DND-41 (cell line): ENCODE results near the gene LYPD6B.

Experiments used
- ATAC-seq: fragments of 200-7000 bp; cut with Tn5 transposase; 3 replicates; pipeline ENCODE4 v1.9.1; 2021; ENCODE audit warnings: low read depth; ENCODE audit not compliant: insufficient read depth
- DNase-seq: peaks from one replicate; pipeline ENCODE4 v3.0.0-alpha.2; 2020
- H2AFZ ChIP-seq: 2 replicates; pipeline ENCODE4 v1.6.0; 2012; ENCODE audit warnings: low read depth, low read length
- H3K27ac ChIP-seq: 2 replicates; pipeline ENCODE4 v1.5.1; 2012; ENCODE audit warnings: low read length, inconsistent platforms
- H3K27me3 ChIP-seq: fragments of 200-600 bp; sonication (generic); 2 replicates; pipeline ENCODE4 v1.6.0; 2012; ENCODE audit warnings: low read length, mild to moderate bottlenecking, inconsistent platforms; ENCODE audit not compliant: insufficient read depth, poor library complexity
- H3K36me3 ChIP-seq: 2 replicates; pipeline ENCODE4 v1.5.1; 2012; ENCODE audit warnings: low read length, inconsistent platforms; ENCODE audit not compliant: insufficient read depth
- H3K4me1 ChIP-seq: 2 replicates; pipeline ENCODE4 v1.5.1; 2012; ENCODE audit warnings: mild to moderate bottlenecking, low read length; ENCODE audit not compliant: insufficient read depth
- H3K4me2 ChIP-seq: 2 replicates; pipeline ENCODE4 v1.6.0; 2012; ENCODE audit warnings: mild to moderate bottlenecking, moderate library complexity, low read length, inconsistent platforms; ENCODE audit not compliant: insufficient read depth
- H3K4me3 ChIP-seq, 2 experiments: fragments of 200-600 bp in 1 of 2; shearing (Covaris generic) in 1 of 2; 2 replicates each; pipeline ENCODE4 v1.5.1; 2012 to 2016; ENCODE audit warnings: inconsistent platforms in 2 of 2, low read length in 2 of 2, mild to moderate bottlenecking in 2 of 2, low read depth in 1 of 2, moderate library complexity in 1 of 2
- H3K79me2 ChIP-seq: 2 replicates; pipeline ENCODE4 v1.6.0; 2012; ENCODE audit warnings: low read length, inconsistent platforms; ENCODE audit not compliant: insufficient read depth
- H3K9ac ChIP-seq: 2 replicates; pipeline ENCODE4 v1.6.0; 2012; ENCODE audit warnings: low read depth, mild to moderate bottlenecking, inconsistent platforms, low read length, moderate library complexity
- H3K9me3 ChIP-seq: 2 replicates; pipeline ENCODE4 v1.5.1; 2012; ENCODE audit warnings: low read length, moderate library complexity, mild to moderate bottlenecking, inconsistent platforms; ENCODE audit not compliant: insufficient read depth, severe bottlenecking
- H4K20me1 ChIP-seq: 2 replicates; pipeline ENCODE4 v1.6.0; 2012; ENCODE audit warnings: low read length; ENCODE audit not compliant: insufficient read depth
- CTCF ChIP-seq: IDR thresholded peaks from 2 replicates; pipeline ENCODE4 v1.5.1; 2012; ENCODE audit warnings: borderline replicate concordance, low read length, moderate library complexity, mild to moderate bottlenecking; ENCODE audit not compliant: poor library complexity, severe bottlenecking; ENCODE audit errors: extremely low read depth
- EZH2 ChIP-seq: IDR thresholded peaks from 3 replicates; pipeline ENCODE4 v1.6.1; 2012; ENCODE audit warnings: borderline replicate concordance, low read depth, mild to moderate bottlenecking, moderate library complexity, low read length, inconsistent platforms; ENCODE audit not compliant: severe bottlenecking

LYPD6B gene

GRCh38 chr2:149205143-149205542 is 166.6 kb downstream of the LYPD6B start:
- H3K36me3 ChIP-seq = no peaks in the 10 kb centered on the region
- no peak for DNase-seq
- H3K27ac ChIP-seq = no peak overlapping the region
- no peaks in the 10 kb centered on the region for H3K4me1 ChIP-seq
- no peaks in the 10 kb centered on the region for H3K9me3 ChIP-seq
- H3K4me3 ChIP-seq = no peak overlapping the region
- H3K4me2 ChIP-seq = no peak overlapping the region
- no peaks in the 10 kb centered on the region for H4K20me1 ChIP-seq
- no peak overlapping the region for H3K9ac ChIP-seq
- H3K79me2 ChIP-seq = no peaks in the 10 kb centered on the region
- no peak for TF ChIP-seq CTCF
- ATAC-seq = no peak
- no peak overlapping the region for H2AFZ ChIP-seq
- peaks cover 6% of the 10 kb centered on the region for H3K27me3 ChIP-seq

DNA sequence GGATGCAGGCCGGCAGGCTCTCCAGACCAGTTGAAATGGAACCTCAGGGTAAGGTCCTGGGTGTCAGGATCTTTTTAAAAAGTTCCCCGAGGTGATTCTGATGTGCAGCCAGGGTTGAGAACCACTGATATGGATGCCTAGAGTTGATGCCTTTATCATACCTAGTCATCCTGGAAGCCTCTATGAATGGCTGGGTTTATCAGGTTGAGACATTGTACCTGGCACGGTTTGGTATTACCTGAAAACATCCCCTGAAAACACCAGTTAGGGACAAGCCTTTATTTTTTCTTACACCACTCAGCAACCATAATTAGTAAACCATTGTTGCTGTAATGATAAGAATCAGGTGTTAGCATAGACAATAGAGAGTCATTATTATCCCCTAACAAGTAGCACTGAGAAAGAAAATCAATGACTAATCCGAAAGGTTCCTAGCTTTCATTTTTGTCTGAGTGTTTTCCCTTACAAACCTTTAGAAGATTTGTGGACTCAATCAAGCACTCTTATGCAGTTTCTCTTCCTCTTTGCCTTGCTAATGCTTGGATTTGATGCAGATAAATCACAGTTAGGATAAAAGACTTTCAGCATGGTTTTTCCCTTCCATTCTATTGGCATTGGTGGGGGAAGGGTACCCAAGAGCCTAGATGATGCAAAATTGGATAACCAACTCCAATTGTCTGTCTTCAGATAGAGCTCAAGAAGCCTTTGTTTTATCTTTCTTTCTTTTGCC is 175.4 kb downstream of the LYPD6B start:
- no peak overlapping the region for H3K4me2 ChIP-seq
- no peaks in the 10 kb centered on the region for H3K9me3 ChIP-seq
- H2AFZ ChIP-seq = no peak overlapping the region
- no peak overlapping the region for H3K9ac ChIP-seq
- H3K27ac ChIP-seq = no peak overlapping the region
- DNase-seq (no peak), ATAC-seq (no peak)
- no peak for TF ChIP-seq EZH2
- no peak for TF ChIP-seq CTCF
- H3K4me3 ChIP-seq = no peak overlapping the region
- H3K79me2 ChIP-seq = no peaks in the 10 kb centered on the region
- no peaks in the 10 kb centered on the region for H3K27me3 ChIP-seq
- H3K36me3 ChIP-seq = no peaks in the 10 kb centered on the region
- H4K20me1 ChIP-seq = no peaks in the 10 kb centered on the region
- no peaks in the 10 kb centered on the region for H3K4me1 ChIP-seq

DNA sequence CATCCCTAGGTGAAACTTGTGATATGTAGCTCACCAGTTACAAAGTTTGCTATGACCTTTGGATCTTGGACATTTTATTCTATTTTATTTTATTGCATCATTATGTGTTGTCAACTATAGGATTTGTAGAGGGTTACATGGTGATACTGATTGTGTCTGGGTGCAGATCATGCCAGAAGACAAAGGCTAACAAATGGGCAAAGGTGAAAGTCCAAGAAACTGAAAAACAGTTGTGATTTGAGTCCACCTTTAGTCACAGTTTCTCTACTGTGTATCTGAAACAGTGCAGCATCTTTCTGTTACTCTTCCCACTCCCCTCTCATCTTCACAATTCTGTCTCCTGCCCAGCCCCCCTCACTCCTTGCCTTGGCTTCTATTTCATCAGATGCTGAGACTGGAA is 180.0 kb downstream of the LYPD6B start:
- Histone ChIP-seq H3K27me3 (no peaks in the 10 kb centered on the region), H3K9me3 (no peaks in the 10 kb centered on the region), H2AFZ (no peak overlapping the region), H3K4me3 (no peak overlapping the region), H4K20me1 (no peaks in the 10 kb centered on the region), H3K36me3 (no peaks in the 10 kb centered on the region), H3K4me1 (no peaks in the 10 kb centered on the region), H3K9ac (no peak overlapping the region), H3K4me2 (no peak overlapping the region), H3K79me2 (no peaks in the 10 kb centered on the region), H3K27ac (no peak overlapping the region)
- TF ChIP-seq EZH2 = no peak
- no peak for TF ChIP-seq CTCF
- DNase-seq (no peak), ATAC-seq (no peak)
